K562 (cell line): Measurements from ENCODE around the gene PRDX2. TPM values are rescaled to one million over a fixed set of nuclear protein-coding genes. Genes with fewer than 3 reads are reported as not detected.
A peak's percentile ranks its signal among the peaks of the same experiment; 100 is the strongest.

ENCODE experiments used
- ATAC-seq: fragments of 200-7000 bp; cut with Tn5 transposase; 3 replicates; pipeline ENCODE4 v1.9.1; 2020; ENCODE audit warnings: moderate library complexity
- BruUV-seq: library from RNA; stranded (reverse); fragments of 400-500 nt; replicated peaks from 2 replicates; lab custom pipeline; 2021; lab: Mats Ljungman, UMichigan
- CTCF ChIA-PET: fragments of 300-600 bp; formaldehyde crosslinking; extraction: SDS; loops from one replicate; lab custom pipeline; 2021; ENCODE audit warnings: low intra/inter-chr PET ratio; lab: Yijun Ruan, JAX
- POLR2A ChIA-PET: fragments of 300-600, 350-650 bp; sonication (Branson Sonifier 250); formaldehyde crosslinking; extraction: SDS; loops from one replicate; lab custom pipeline; 2021; ENCODE audit warnings: antibody characterized with exemption, inconsistent platforms; lab: Yijun Ruan, JAX
- DNase-seq, 4 experiments: peaks; one replicate each; pipeline versions ENCODE4 v3.0.0 to v3.0.0-alpha.2; 2011 to 2018; ENCODE audit warnings: low spot score in 3 of 4, mixed read lengths in 3 of 4; ENCODE audit errors: extremely low read depth in 1 of 4
- FAIRE-seq: peaks from 2 replicates; lab custom pipeline; 2011; peaks lifted over from hg19 to GRCh38; lab: Jason Lieb, UNC
- H2AFZ ChIP-seq: 2 replicates; pipeline ENCODE4 v1.6.0; 2011; ENCODE audit warnings: low read depth, low read length, control low read depth, inconsistent platforms
- H3K27ac ChIP-seq: fragments of 200-600 bp; 3 replicates; pipeline ENCODE4 v1.8.0; 2011; ENCODE audit warnings: low read depth, mild to moderate bottlenecking, control low read depth, inconsistent platforms, low read length, moderate library complexity, mixed read lengths; ENCODE audit errors: extremely low read depth
- H3K27me3 ChIP-seq, 2 experiments: fragments of 300-600 bp in 1 of 2; 2 replicates in 1 of 2; 3 replicates in 1 of 2; pipeline versions ENCODE4 v1.6.0 to v1.8.0; 2011; ENCODE audit warnings: inconsistent platforms in 2 of 2, low read length in 2 of 2, mild to moderate bottlenecking in 1 of 2, mixed read lengths in 1 of 2, moderate library complexity in 1 of 2; ENCODE audit not compliant: control insufficient read depth in 2 of 2, insufficient read depth in 2 of 2
- H3K36me3 ChIP-seq: fragments of 300-600 bp; 3 replicates; pipeline ENCODE4 v1.8.0; 2011; ENCODE audit warnings: mild to moderate bottlenecking, low read length, inconsistent platforms; ENCODE audit not compliant: control insufficient read depth, insufficient read depth
- H3K4me1 ChIP-seq, 2 experiments: fragments of 200-600 bp in 1 of 2; replicated peaks in 1 of 2; 2 replicates in 1 of 2; 3 replicates in 1 of 2; pipeline versions ENCODE4 v1.5.1 to v1.8.0; 2011; ENCODE audit warnings: inconsistent platforms in 2 of 2, low read length in 2 of 2, mild to moderate bottlenecking in 1 of 2, mixed read lengths in 1 of 2, moderate library complexity in 1 of 2; ENCODE audit not compliant: control insufficient read depth in 2 of 2, insufficient read depth in 2 of 2
- H3K4me2 ChIP-seq: 2 replicates; pipeline ENCODE4 v1.6.1; 2011; ENCODE audit warnings: low read length, control low read depth, inconsistent platforms, mixed read lengths; ENCODE audit not compliant: insufficient read depth
- H3K4me3 ChIP-seq: fragments of 200-600 bp; sonication (generic), shearing (Covaris generic); 2 replicates; pipeline ENCODE4 v1.5.1; 2016; ENCODE audit warnings: control low read depth, inconsistent platforms
- H3K79me2 ChIP-seq: fragments of 200-600 bp; 3 replicates; pipeline ENCODE4 v1.8.0; 2011; ENCODE audit warnings: low read length, inconsistent platforms; ENCODE audit not compliant: control insufficient read depth, insufficient read depth
- H3K9ac ChIP-seq, 2 experiments: 2 replicates each; pipeline versions ENCODE4 v1.6.0 to v1.6.1; 2011; ENCODE audit warnings: low read depth in 2 of 2, low read length in 2 of 2, control low read depth in 1 of 2, inconsistent platforms in 1 of 2, mild to moderate bottlenecking in 1 of 2, mixed read lengths in 1 of 2; ENCODE audit not compliant: insufficient read depth in 1 of 2
- H3K9me1 ChIP-seq: one replicate; pipeline ENCODE4 v1.6.0; 2011; ENCODE audit warnings: inconsistent platforms, mild to moderate bottlenecking, low read length, moderate library complexity; ENCODE audit not compliant: control insufficient read depth, insufficient read depth
- H3K9me3 ChIP-seq: replicated peaks from 2 replicates; pipeline ENCODE4 v1.5.1; 2011; ENCODE audit warnings: low read depth, low read length, inconsistent platforms; ENCODE audit not compliant: control insufficient read depth, insufficient read depth
- H4K20me1 ChIP-seq: replicated peaks from 2 replicates; pipeline ENCODE4 v1.6.1; 2011; ENCODE audit warnings: low read length, inconsistent platforms, mixed read lengths; ENCODE audit not compliant: control insufficient read depth, insufficient read depth
- ATF7 ChIP-seq: fragments of 450-650 bp; IDR thresholded peaks from 2 replicates; pipeline ENCODE4 v1.7.1; 2014; ENCODE audit warnings: mild to moderate bottlenecking, moderate library complexity
- BACH1 ChIP-seq: fragments of 200-800 bp; sonication (Bioruptor generic); IDR thresholded peaks from 2 replicates; pipeline ENCODE4 v1.6.1; 2016; ENCODE audit warnings: missing genetic modification characterization, missing compliant biosample characterization
- HDAC3 ChIP-seq: fragments of 450-650 bp; IDR thresholded peaks from 2 replicates; pipeline ENCODE4 v1.6.1; 2018; ENCODE audit warnings: borderline replicate concordance, mild to moderate bottlenecking, moderate library complexity; ENCODE audit not compliant: partially characterized antibody
- KDM4B ChIP-seq, 2 experiments: fragments of 450-650 bp in 1 of 2; sonication (generic) in 1 of 2; IDR thresholded peaks; 2 replicates each; pipeline ENCODE4 v1.6.1; 2016 to 2017; ENCODE audit warnings: borderline replicate concordance in 2 of 2, antibody characterized with exemption in 1 of 2, low read depth in 1 of 2, mild to moderate bottlenecking in 1 of 2
- MNT ChIP-seq, 2 experiments: fragments of 450-650 bp; conservative IDR thresholded peaks; 2 replicates each; pipeline ENCODE4 v1.6.1; 2017; ENCODE audit warnings: mild to moderate bottlenecking in 2 of 2, moderate library complexity in 2 of 2
- NFIC ChIP-seq: fragments of 450-650 bp; IDR thresholded peaks from 2 replicates; pipeline ENCODE4 v1.6.1; 2017; ENCODE audit warnings: mild to moderate bottlenecking, inconsistent platforms
- NFYB ChIP-seq: IDR thresholded peaks from 2 replicates; pipeline ENCODE4 v1.6.1; 2011; ENCODE audit warnings: mild to moderate bottlenecking, moderate library complexity; ENCODE audit not compliant: insufficient read length; ENCODE audit errors: extremely low read depth
- NR2C1 ChIP-seq, 2 experiments: fragments of 450-650 bp; IDR thresholded peaks; 2 replicates each; pipeline ENCODE4 v1.6.1; 2017; ENCODE audit warnings: mild to moderate bottlenecking in 2 of 2, antibody characterized with exemption in 1 of 2, inconsistent platforms in 1 of 2, missing compliant biosample characterization in 1 of 2, missing genetic modification characterization in 1 of 2
- ZBTB26 ChIP-seq: fragments of 450-650 bp; formaldehyde crosslinking; IDR thresholded peaks from 2 replicates; pipeline ENCODE4 v1.4.0; 2022; ENCODE audit warnings: missing genetic modification characterization
- ZMIZ1 ChIP-seq, 2 experiments: fragments of 150-350 bp in 1 of 2; IDR thresholded peaks; 2 replicates each; pipeline ENCODE4 v1.6.1; 2012 to 2016; ENCODE audit warnings: low read depth in 2 of 2, low read length in 2 of 2, mild to moderate bottlenecking in 1 of 2, moderate library complexity in 1 of 2
- ZNF274 ChIP-seq: IDR thresholded peaks from 2 replicates; pipeline ENCODE4 v1.6.1; 2011; ENCODE audit warnings: low read depth, mild to moderate bottlenecking, low read length, moderate library complexity, borderline replicate concordance
- whole genome bisulfite sequencing: fragments of 100-300 bp; shearing (Covaris generic); methylation state at CpG from one replicate; pipeline ENCODE4 v1.1.6; 2016; ENCODE audit warnings: low coverage, mixed read lengths; ENCODE audit not compliant: insufficient coverage; ENCODE audit errors: missing lambda C conversion rate; 5-methylcytosine and 5-hydroxymethylcytosine counted together
- in situ Hi-C: fragments of 300-500 bp; cut with MboI; formaldehyde crosslinking; loops from 4 replicates; pipeline ENCODE4 v1.15.0; 2018; ENCODE audit warnings: inconsistent platforms, mixed read lengths
- intact Hi-C: fragments of 100-400 bp; cut with micrococcal nuclease; formaldehyde crosslinking; loops from 2 replicates; pipeline ENCODE4 v1.14.2; 2022
- polyA plus RNA-seq, 8 experiments: library from polyadenylated mRNA; depleted of rRNA in 4 of 8; stranded (reverse) in 5 of 8; unstranded in 3 of 8; fragments of >200 nt; fragmentation: Nextera tagmentation in 2 of 8; fragmentation: Illumina TruSeq in 1 of 8; extraction: Ambion mirVana in 2 of 8; extraction: Trizol in 1 of 8; gene quantifications; 2 replicates each; pipeline versions ENCODE4 v1.2.1 to v1.2.3, GENCODE V29; 2011 to 2014; ENCODE audit warnings: inconsistent platforms in 1 of 8, missing spikeins in 1 of 8
- total RNA-seq, 7 experiments: library from RNA; depleted of rRNA in 6 of 7; stranded (reverse); fragments of >200 nt in 6 of 7; fragmentation: Illumina TruSeq in 2 of 7; extraction: Trizol in 2 of 7; gene quantifications; 2 replicates each; pipeline versions ENCODE4 v1.2.1 to v1.2.3, GENCODE V29; 2011 to 2021; ENCODE audit warnings: low replicate concordance in 1 of 7

Gene PRDX2
- total and polyA plus RNA-seq, 9 of the 15 experiments (the other 6 are each of a cell fraction or from before 2014, with no cell fraction given), result 206 to 1,183 (median 415) TPM

- peak; percentile 60 for TF ChIP-seq NFYB
- TF ChIP-seq ATF7, result no peak
- no peak for TF ChIP-seq ZNF274
- no peak for TF ChIP-seq KDM4B (IDR thresholded peaks at IDR 0.05; ENCODE audit: borderline replicate concordance in 2 of 2, low read depth in 1 of 2)
- peak; percentile 31 to 65; a peak in 2 of 4 replicates for TF ChIP-seq MNT (conservative IDR thresholded peaks at IDR 0.05)
- no peak for TF ChIP-seq HDAC3
- no peak for TF ChIP-seq NR2C1 (IDR thresholded peaks at IDR 0.05)
- TF ChIP-seq NR2C1 (tag; IDR thresholded peaks at IDR 0.05), result no peak
Observed at GRCh38 chr19:12834976-12835757, 33.6 kb upstream of the PRDX2 start (continued).

- no TSS peak for BruUV-seq
- peak within 1 kb of the TSS; percentile 36 to 90; a peak in 3 of 4 replicates for H3K9ac ChIP-seq
- peak within 1 kb of the TSS; percentile 85 for H3K4me2 ChIP-seq
- intact Hi-C loops (no loop called here), in situ Hi-C loops (no loop called here)
- peak within 1 kb of the TSS; percentile 93 for H2AFZ ChIP-seq
- peak; percentile 72 for FAIRE-seq
- H4K20me1 ChIP-seq, result peaks cover 17% of the 10 kb centered on the region
- ChIA-PET POLR2A (interaction anchor here (1.2 kb wide), 1 partner anchor 10 kb away, joined by 4 read pairs; no protein-coding TSS in a partner anchor), CTCF (no interaction called here)
- no peaks in the 10 kb centered on the region for H3K9me3 ChIP-seq
- H3K27me3 ChIP-seq, result no peaks in the 10 kb centered on the region
- H3K4me3 ChIP-seq, result peak within 1 kb of the TSS; percentile 58
- no peaks in the 10 kb centered on the region for H3K9me1 ChIP-seq
- H3K4me1 ChIP-seq, result peaks cover 36 to 63% of the 10 kb centered on the region in 2 experiments
- 23% methylated on average over 20 of the region's 20 CpGs for WGBS
- no peak for ATAC-seq
- peaks cover 9% of the 10 kb centered on the region; the same call in 2 of the 3 replicates for H3K79me2 ChIP-seq
- no peak within 1 kb of the TSS for H3K27ac ChIP-seq
- peak in 2 of 4 experiments; percentile 51 to 72 for DNase-seq
- no peaks in the 10 kb centered on the region; the same call in 2 of the 3 replicates for H3K36me3 ChIP-seq
- no peak for TF ChIP-seq BACH1 (tag)
- TF ChIP-seq NFIC, result no peak
- TF ChIP-seq ZMIZ1 (IDR thresholded peaks at IDR 0.05; ENCODE audit: low read depth in 2 of 2, low read length in 2 of 2), result no peak
- TF ChIP-seq ZBTB26 (CRISPR knock-in tag), result no peak
Observed at GRCh38 chr19:12834566-12834943, 33.0 kb upstream of the PRDX2 start, which contains the start of gene RTBDN. Gene RTBDN (minus strand): TSS chr19:12834579. CDS start chr19:12829979, 4,600 bp downstream.
